GM21737 (cell line): ENCODE results near the gene CNTLN.
"Not testable (repeated sequence)": the region's sequence is repeated elsewhere in the genome, so short reads cannot be mapped to it uniquely, and the experiment has no call there.

Experiments
- ATAC-seq: cut with Tn5 transposase; IDR thresholded peaks from one replicate; pipeline ENCODE4 v1.9.1; 2021; ENCODE audit warnings: mild to moderate bottlenecking, moderate library complexity; ENCODE audit not compliant: unreplicated experiment

Gene CNTLN

DNA sequence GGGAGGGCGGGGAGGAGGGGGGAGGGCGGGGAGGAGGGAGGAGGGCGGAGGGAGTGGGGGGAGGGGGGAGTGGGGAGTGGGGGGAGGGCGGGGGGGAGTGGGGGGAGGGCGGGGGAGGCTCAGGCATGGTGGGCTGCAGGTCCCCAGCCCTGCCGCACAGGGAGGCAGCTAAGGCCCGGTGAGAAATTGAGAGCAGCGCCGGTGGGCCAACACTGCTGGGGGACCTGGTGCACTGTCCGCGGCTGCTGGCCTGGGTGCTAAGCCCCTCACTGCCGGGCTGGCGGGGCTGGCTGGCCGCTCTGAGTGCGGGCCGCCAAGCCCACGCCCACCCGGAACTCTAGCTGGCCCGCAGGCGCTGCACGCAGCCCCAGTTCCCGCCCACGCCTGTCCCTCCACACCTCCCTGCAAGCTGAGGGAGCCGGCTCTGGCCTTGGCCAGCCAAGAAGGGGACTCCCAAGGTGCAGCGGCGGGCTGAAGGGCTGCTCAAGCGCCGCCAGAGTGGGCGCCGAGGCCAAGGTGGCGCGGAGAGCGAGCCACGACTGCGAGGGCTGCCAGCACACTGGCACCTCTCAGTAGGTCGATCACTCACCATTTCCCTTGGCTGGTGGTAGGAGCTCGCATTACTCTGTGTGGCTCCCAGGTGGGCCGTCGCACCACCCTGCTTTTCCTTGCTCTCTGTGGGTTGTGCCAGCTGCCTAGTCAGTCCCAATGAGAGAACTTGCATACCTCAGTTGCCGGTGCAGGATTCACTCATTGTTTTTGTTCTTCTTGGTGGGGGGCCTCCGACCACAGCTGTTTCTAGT, 160.2 kb downstream of the CNTLN start:
- ATAC-seq = no peak

GRCh38 chr9:17315341-17315740, 180.5 kb downstream of the CNTLN start:
- ATAC-seq = no peak

- no peak for ATAC-seq
Measured at GRCh38 chr9:17318821-17319320, 184.0 kb downstream of the CNTLN start.

- no peak for ATAC-seq
Measured at GRCh38 chr9:17319864-17320263, 185.0 kb downstream of the CNTLN start.

GRCh38 chr9:17322882-17323864, 188.3 kb downstream of the CNTLN start:
- ATAC-seq = no peak

DNA sequence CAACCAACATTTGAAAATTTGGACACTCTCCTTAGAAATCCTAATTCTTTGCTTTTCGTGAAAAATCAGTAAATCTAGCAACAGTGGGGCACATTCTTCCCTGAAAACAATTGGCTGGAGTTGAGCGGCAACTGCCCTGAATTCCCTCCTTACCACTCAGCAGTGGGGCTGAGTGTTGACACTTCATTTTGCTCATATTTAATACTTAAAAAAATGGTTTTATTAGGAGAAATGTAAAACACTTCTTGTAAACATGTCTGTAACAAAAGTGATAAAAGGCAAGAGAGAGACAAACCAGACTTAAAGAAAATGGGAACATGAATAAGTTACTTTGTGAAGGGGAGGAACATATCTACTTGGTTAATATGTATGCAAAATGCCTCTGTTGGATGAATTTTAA, 193.5 kb downstream of the CNTLN start:
- ATAC-seq = no peak

DNA sequence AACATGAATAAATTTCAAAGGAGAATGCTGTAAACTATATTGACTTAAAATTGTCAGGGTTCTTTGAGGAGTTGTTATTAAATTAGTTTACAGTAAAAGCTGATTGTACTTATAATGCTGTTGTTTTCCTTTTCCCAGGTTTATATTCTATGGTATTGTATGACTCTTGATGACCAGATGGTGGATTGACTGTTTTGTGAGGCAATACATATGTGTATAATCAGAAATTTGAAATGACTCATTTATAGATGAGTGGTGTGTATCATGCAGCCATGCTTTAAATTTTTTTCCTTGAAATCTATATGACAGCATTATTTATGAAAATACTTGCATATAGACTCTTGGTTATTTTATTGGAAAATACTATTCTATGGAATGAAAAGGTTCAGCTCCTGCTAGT, 195.3 kb downstream of the CNTLN start:
- ATAC-seq = no peak

GRCh38 chr9:17332115-17332514, 197.3 kb downstream of the CNTLN start:
- no peak for ATAC-seq

- no peak for ATAC-seq
Measured at GRCh38 chr9:17339156-17339555, 204.3 kb downstream of the CNTLN start.

- ATAC-seq = no peak
Measured at GRCh38 chr9:17342696-17343095, 207.9 kb downstream of the CNTLN start.

- ATAC-seq = no peak
Measured at GRCh38 chr9:17349831-17350230, 215.0 kb downstream of the CNTLN start.

DNA sequence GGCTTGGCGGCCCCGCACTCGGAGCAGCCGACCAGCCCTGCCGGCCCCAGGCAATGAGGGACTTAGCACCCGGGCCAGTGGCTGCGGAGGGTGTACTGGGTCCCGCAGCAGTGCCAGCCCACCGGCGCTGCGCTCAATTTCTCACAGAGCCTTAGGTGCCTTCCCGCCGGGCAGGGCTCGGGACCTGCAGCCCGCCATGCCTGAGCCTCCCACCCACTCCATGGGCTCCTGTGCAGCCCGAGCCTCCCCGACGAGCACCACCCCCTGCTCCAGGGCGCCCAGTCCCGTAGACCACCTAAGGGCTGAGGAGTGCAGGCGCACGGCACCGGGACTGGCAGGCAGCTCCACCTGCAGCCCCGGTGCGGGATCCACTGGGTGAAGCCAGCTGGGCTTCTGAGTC, 219.2 kb downstream of the CNTLN start:
- not testable (repeated sequence) for ATAC-seq

GRCh38 chr9:17361378-17361777, 226.5 kb downstream of the CNTLN start:
- no peak for ATAC-seq

DNA sequence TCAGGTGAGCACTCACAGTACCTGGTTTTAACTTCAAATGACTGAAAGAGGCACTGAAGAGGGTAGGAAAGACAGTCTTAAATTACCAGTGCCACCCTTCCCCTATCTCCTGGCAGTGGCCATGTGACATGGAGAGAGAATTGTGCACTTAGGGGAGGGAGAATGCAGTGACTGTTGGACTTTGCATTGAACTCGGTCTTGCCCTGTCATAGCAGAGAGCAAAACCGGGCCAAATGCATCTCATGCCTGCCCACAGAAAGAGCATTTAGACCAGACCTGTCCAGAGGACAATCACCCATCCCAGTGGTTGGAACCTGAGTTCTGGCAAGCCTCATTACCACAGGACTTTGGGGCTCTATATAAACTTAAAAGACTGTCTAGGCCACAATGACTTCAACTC, 232.2 kb downstream of the CNTLN start:
- ATAC-seq = no peak

DNA sequence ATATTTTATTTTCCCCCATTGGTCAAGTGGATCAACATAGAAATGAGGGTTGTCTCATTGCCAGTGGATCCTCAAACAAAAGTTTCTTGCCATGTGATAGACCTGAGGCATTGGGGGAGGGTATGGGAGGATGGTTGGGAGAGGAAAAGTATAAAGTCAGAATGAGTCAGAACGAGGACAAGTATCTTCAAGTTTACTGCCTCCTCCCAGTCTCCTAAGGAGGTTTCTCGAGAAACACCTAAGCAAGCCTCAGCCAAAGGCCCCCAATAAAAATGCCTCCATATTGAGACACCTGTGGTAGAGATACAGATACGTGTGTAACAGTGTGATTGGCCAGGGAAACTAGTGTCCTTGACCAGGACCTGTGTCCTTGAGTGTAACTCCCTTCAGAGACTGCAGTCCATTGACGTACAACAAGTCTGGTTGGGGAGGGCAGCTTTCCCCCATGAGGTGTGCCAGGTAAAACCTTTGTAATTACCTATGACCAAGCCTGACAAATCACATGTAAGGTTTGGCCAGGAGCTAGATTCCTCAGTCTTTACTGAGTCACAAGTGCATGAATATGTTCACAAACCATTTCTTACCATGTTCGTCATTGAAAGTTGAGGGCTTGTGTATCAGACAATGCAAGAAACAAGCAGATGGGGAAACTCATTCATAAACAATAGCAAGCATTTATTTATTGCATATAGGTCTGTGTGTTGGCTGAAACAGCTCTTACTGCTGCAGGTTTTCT, 245.5 kb downstream of the CNTLN start:
- ATAC-seq = no peak

- ATAC-seq = no peak
Measured at GRCh38 chr9:17387565-17387964, 252.7 kb downstream of the CNTLN start.

- ATAC-seq = no peak
Measured at GRCh38 chr9:17389026-17389425, 254.2 kb downstream of the CNTLN start.

DNA sequence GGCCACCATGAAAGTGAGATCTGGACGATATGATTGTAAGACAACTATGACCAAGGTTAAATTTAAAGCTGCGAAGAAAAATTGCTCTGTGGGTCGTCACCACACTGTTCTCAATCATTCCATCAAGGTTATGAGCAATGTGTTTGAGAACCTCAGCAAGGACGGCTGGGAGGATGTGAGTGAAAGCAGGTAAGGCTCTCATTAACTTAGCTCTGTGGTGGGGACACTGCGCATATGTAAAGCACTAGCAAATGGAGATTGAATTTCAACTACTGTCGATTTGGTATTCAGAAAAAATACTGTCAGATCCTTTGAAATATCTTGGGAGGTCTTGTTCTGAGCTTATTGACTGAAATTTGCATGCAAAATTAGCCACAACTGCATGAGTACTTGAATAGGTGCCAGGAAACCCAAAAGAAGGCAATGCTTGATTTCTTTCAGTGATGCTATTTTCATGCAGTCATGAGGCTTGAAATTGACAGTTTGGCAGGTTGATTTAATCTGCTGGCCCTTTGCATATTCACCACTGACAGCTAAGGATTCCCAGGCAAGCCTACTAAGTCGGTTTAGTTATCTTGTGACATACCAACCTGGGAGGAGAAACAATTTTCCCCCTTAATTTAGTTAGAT, 260.2 kb downstream of the CNTLN start:
- ATAC-seq = no peak

DNA sequence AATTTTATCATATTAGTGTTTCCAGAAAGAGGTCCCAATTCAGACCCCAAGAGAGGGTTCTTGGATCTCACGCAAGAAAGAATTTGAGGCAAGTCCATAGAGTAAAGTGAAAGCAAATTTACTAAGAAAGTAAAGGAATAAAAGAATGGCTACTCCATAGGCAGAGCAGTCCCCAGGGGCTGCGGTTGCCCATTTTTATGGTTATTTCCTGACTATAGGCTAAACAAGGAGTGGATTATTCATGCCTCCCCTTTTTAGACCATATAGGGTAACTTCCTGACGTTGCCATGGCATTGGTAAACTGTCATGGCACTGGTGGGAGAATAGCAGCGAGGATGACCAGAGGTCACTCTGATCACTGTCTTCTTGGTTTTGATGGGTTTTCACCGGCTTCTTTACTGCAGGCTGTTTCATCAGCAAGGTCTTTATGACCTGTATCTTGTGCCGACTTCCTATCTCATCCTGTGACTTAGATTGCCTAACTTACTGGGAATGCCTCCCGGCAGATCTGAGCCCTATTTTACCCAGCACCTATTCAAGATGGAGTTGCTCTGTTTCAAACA, 262.4 kb downstream of the CNTLN start:
- not testable (repeated sequence) for ATAC-seq

GRCh38 chr9:17398350-17398749, 263.5 kb downstream of the CNTLN start:
- ATAC-seq = no peak
